ENCODE data around the gene KIF5B. TPM values are rescaled to one million over a fixed set of nuclear protein-coding genes. Genes with fewer than 3 reads are reported as not detected.

Gene KIF5B
- total and polyA plus RNA-seq, 9 of the 15 experiments (the other 6 are each of a cell fraction or from before 2014, with no cell fraction given): 24.4 to 94.4 (median 68.9) TPM

GRCh38 chr10:32056136-32057035 lies at the start of gene KIF5B (continued):
- TF ChIP-seq ZNF764 (CRISPR knock-in tag; IDR thresholded peaks at IDR 0.05; ENCODE audit: low read depth): peak; percentile 59; the same call in 1 of the 2 replicates
- TF ChIP-seq BDP1 (IDR thresholded peaks at IDR 0.05; ENCODE audit: insufficient read depth, insufficient read length): no peak
- no peak for TF ChIP-seq REST (IDR thresholded peaks at IDR 0.05; ENCODE audit: borderline replicate concordance)
- TF ChIP-seq REST (CRISPR knock-in tag; IDR thresholded peaks at IDR 0.05; ENCODE audit: low read depth): no peak
- no peak for TF ChIP-seq ZBTB8A (IDR thresholded peaks at IDR 0.05; ENCODE audit: partially characterized antibody)
- TF ChIP-seq ETV1 (tag; conservative IDR thresholded peaks at IDR 0.05; ENCODE audit: low read depth): peak; percentile 2
- peak; percentile 6 for TF ChIP-seq ARID4B (CRISPR knock-in tag; IDR thresholded peaks at IDR 0.05)
- peak in 1 of 2 experiments; percentile 55; a peak in 1 of 4 replicates for TF ChIP-seq MLLT1 (IDR thresholded peaks at IDR 0.05)
- no peak for TF ChIP-seq PCBP1 (IDR thresholded peaks at IDR 0.05; ENCODE audit: low read depth, low read length, poor library complexity, severe bottlenecking)
- no peak for TF ChIP-seq DDX20 (tag; IDR thresholded peaks at IDR 0.05; ENCODE audit: low read depth)
- TF ChIP-seq BCOR (IDR thresholded peaks at IDR 0.05): no peak
- no peak for TF ChIP-seq CBFB (CRISPR knock-in tag; IDR thresholded peaks at IDR 0.05)

Measured in K562 (cell line).